Activated effector memory CD4-positive, alpha-beta T cell treated with anti-CD3 and anti-CD28 coated beads, Interleukin-2, amount 50 U/mL, for 16 hours (primary cell): ENCODE measurements around the gene ARL8A.
"Not testable (repeated sequence)": the region's sequence is repeated elsewhere in the genome, so short reads cannot be mapped to it uniquely, and the experiment has no call there.

ENCODE experiments used
- DNase-seq: peaks from one replicate; pipeline ENCODE4 v3.0.0-alpha.2; 2020

ARL8A gene

DNA sequence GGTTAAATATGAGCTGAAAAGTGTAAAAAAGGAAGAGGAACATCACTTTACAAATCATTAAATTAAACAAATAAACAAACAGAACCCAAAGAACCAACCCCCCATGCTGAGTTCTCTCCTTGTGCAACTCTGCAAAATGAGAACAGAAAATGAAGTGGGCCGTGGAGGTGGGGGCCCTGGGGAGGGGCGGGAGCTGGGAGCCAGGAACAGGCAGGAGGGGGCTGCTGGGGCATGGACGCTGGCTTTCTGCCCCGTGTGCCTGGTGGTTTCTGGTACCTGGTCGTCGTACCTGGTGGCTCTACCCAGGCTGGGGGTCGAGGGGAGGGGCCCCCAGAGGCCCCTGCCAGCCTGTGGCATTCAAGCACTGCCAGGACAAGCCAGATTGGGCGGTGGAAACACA lies 11.0 kb downstream of the ARL8A start:
- no peak for DNase-seq

GRCh38 chr1:202133001-202133400 lies 11.5 kb downstream of the ARL8A start:
- no peak for DNase-seq

GRCh38 chr1:202131956-202132821 lies 12.3 kb downstream of the ARL8A start:
- no peak for DNase-seq

GRCh38 chr1:202130816-202131522 lies 13.6 kb downstream of the ARL8A start:
- DNase-seq = no peak

DNA sequence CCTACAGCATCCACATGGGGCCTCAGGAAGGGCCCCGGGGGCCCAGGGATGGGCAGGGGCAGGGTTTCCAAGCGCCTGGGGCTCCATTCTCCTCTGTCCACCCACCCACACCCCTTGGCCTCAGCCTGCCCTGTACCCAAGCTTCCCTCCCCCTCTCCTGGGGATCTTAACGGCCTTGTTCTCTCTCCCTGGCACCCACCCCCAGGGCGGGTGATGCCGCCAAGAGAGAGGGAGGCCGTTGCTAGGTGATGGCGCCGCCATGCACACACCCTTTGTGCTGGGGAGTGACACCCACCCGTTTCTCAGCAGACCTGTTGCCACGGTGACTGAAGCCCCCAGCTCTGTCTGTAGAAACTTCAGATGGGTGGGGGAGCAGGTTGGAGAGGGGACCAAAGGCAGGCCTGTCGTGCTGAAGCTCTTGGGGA lies 14.2 kb downstream of the ARL8A start:
- DNase-seq = no peak

DNA sequence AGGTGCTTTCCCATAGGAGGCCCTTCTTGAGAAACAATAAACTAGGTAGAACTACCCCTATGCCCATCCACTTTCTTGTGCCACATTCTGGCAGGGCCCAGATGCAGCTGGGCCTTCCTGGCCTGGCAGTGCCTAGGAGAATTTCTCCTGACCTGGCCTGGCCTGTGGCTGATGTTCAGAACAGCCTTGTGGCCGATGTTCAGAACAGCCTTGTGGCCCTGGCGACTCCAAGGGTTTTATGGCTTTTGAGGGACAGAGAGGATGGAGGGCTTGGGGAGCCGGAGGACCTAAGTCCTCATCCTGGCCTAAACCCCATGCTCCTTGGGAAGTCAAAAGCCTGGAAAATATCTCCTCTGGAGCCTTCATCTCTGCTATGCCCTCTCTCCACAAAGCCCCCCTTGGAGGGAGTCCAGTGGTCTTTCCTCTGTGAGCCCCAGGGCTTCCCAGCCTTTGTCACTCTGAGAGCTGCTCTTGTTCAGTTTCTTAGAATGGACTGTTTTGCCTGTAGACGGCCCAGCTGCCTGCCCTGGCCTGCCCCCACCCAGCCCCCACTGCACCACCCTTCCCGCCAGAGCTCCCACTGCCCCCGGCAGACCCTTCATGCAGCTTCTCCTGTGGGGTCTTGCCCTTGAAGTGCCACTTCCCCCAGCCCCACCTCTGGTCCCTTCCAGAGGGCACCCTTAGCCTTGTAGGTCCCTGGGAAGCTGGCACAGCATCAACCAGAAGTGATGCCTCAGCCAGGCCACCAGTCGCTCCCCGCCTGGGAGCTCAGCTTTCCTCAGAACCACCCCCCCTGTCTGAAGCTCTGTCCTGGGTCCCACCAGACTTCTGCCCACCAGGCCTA lies 14.9 kb downstream of the ARL8A start:
- no peak for DNase-seq

DNA sequence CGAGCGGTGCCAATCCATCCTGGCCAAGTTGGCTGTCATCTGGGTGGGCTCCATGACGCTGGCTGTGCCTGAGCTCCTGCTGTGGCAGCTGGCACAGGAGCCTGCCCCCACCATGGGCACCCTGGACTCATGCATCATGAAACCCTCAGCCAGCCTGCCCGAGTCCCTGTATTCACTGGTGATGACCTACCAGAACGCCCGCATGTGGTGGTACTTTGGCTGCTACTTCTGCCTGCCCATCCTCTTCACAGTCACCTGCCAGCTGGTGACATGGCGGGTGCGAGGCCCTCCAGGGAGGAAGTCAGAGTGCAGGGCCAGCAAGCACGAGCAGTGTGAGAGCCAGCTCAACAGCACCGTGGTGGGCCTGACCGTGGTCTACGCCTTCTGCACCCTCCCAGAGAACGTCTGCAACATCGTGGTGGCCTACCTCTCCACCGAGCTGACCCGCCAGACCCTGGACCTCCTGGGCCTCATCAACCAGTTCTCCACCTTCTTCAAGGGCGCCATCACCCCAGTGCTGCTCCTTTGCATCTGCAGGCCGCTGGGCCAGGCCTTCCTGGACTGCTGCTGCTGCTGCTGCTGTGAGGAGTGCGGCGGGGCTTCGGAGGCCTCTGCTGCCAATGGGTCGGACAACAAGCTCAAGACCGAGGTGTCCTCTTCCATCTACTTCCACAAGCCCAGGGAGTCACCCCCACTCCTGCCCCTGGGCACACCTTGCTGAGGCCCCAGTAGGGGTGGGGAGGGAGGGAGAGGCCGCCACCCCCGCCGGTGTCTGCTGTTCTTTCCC lies 16.5 kb downstream of the ARL8A start:
- no peak for DNase-seq

DNA sequence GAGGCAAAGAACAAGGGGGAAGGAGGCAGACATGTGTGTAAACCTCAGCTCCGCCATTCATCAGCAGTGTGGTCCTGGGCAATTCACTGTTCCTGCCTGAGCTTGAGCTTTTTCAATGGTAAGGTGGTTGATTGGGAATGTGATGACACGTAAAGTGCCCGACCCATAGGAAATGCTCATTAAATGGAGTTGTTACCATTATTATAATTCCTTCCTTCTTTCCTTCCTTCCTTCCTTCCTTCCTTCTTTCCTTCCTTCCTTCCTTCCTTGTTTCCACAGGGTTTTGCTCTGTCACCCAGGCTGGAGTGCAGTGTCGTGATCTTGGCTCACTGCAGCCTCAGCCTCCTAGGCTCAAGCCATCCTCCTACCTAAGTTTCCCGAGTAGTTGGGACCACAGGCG lies 17.5 kb downstream of the ARL8A start:
- no peak for DNase-seq

- DNase-seq = no peak
Measured at GRCh38 chr1:202126426-202126825, 18.1 kb downstream of the ARL8A start.

DNA sequence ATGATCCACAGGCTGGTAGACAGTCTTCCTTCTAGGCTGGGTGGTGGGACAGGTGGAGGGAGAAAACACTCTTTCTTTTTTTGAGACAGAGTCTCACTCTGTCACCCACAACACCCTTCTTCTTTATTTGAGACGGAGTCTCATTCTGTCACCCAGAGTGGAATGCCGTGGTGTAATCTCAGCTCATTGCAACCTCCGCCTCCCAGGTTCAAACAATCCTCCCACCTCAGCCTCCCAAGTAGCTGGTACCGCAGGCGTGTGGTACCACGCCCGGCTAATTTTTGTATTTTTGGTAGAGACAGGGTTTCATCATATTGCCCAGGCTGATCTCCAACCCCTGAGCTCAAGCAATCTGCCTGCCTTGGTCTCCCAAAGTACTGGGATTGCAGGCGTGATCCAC lies 18.9 kb downstream of the ARL8A start:
- no peak for DNase-seq

DNA sequence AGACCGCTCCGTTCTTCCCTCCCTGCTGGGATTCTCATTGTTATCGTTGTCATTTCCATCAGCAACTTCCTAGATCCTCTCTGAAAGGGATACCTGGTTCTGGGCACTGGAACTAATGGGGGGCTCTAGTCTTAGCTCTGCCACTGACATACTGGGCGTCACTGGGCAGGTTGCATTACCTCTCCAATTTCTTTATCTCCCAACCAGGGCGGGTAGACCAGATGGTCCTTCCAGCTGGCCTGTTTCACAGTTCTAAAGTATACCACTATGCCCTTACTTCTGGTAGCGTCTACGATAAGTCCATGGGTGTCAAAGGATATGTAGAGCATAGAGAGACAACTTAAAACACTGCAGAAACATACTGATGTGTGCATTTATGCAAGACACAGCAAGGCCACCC lies 20.4 kb downstream of the ARL8A start:
- no peak for DNase-seq

- DNase-seq = no peak
Measured at GRCh38 chr1:202123336-202123813, 21.2 kb downstream of the ARL8A start.

DNA sequence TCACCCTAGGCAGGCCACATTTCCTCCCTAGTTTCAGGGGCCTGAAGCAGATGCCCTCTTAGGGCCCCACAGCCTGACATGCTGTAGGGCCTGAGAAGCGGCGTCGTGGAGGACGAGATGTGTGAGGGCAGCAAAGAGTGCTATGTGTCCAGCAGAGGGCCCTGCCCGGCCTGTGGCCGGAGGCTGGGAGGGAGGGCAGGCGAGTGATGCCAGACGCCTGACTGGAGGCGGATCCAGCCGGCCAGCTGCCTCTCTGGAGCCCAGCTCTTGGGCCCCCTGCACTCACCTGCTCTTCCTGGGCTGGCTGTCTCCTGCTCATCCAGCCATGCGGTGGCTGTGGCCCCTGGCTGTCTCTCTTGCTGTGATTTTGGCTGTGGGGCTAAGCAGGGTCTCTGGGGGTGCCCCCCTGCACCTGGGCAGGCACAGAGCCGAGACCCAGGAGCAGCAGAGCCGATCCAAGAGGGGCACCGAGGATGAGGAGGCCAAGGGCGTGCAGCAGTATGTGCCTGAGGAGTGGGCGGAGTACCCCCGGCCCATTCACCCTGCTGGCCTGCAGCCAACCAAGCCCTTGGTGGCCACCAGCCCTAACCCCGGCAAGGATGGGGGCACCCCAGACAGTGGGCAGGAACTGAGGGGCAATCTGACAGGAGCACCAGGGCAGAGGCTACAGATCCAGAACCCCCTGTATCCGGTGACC lies 21.8 kb downstream of the ARL8A start, which contains the start of gene GPR37L1:
Gene GPR37L1, plus strand, starts transcription at position 279 of the 697 bp plus-strand sequence. Its CDS starts 47 bp downstream, at position 326.
- DNase-seq = no peak

DNA sequence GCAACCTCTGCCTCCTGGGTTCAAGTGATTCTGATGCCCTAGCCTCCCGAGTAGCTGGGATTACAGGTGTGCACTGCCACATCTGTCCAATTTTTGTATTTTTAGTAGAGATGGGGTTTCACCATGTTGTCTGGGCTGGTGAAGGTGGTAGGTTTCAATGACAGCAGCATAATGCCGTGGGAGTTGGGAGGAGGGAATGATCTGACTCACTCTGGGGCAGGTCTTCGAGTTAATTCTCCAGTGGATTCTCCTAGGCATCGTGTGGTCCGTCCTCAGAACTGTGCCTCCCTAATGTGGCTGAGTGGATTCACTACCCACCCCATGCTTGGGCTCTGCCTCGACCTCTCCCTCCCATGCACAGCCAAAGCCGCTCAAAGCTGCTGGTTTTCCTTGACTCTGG lies 23.5 kb downstream of the ARL8A start:
- no peak for DNase-seq

DNA sequence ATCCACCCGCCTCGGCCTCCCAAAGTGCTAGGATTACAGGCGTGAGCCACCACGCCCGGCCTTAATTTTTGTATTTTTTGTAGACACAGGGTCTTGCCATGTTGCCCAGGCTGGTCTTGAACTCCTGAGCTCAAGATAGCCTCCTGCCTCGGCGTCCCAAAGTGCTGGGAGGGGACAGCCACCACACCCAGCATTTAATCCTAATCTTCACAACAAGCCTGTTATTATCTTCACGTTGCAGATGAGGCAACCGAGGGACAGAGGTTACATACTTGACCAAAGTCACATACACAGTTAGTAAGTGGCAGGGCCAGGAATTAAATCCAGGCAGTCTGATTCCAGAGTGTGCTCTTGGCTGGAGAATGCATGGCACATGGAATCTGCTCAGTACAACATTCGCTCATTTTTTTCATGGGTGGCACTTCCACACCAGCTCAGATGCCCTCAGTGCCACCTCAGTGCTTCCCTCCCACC lies 26.6 kb downstream of the ARL8A start:
- no peak for DNase-seq

DNA sequence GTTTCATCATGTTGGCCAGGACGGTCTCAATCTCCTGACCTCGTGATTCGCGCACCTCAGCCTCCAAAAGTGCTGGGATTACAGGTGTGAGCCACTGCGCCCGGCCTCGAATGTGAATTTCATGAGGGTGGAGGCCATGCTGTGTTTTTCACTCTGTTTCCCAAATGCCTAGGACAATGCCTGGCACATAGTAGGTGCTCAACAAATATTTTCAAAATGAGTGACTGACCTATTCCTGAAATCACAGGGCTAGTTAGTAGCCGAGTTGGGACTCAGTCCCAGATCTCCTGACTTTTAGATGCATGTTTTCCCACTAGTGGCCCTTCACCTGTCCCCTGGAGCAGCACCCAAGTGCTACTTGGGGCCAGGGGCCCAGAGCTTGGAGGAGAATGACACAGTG lies 28.2 kb downstream of the ARL8A start:
- DNase-seq = no peak

DNA sequence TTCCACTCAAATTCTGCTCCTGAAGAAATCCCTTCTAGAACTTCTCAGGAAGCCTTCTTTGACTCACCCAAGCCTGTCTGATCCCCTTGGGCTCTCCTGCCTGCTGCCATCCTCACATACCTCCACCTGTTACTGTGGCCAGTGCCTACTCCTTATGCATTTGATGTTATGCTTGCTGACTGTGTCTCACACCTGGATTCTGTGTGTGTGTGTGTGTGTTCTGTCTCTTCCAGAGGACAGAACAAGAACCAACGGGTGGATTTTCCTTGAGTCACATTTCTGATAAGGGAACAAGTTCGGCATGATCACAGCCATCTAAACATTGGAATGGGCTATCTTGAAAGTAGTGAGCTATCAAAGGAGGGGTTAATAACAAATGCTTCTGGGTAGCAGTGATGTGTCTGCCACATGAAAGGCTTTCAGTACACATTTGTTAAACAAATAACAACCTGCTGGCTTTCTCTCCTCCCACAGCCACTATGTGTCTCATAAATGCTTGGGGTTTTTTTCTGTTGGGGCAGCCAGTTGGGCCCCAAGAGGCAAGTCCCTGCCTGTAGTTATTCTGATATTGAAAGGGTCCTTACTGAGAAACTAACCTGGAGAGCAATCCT lies 30.7 kb downstream of the ARL8A start:
- no peak for DNase-seq

GRCh38 chr1:202112859-202113689 lies 31.5 kb downstream of the ARL8A start:
- DNase-seq = no peak

GRCh38 chr1:202111589-202111988 lies 32.9 kb downstream of the ARL8A start:
- not testable (repeated sequence) for DNase-seq

GRCh38 chr1:202110977-202111376 lies 33.6 kb downstream of the ARL8A start:
- no peak for DNase-seq
